ENCODE measurements around the gene ECE1.

The ECE1 gene

GRCh38 chr1:21244154-21244553 lies 46.1 kb downstream of the ECE1 start:
- H3K9me2 ChIP-seq (replicated peaks; ENCODE audit: low read depth, low read length), result no peaks in the 10 kb centered on the region

GRCh38 chr1:21242846-21243245 lies 47.4 kb downstream of the ECE1 start:
- Histone ChIP-seq H3K9me2 (replicated peaks; ENCODE audit: low read depth, low read length) (no peaks in the 10 kb centered on the region), H3K4me1 (ENCODE audit: insufficient read depth, low read length, poor library complexity, severe bottlenecking) (no peaks in the 10 kb centered on the region), H2AFZ (ENCODE audit: low read length) (no peak overlapping the region), H3K4me3 (ENCODE audit: low read length, poor library complexity, severe bottlenecking) (no peak overlapping the region), H3F3A (ENCODE audit: low read depth) (no peaks in the 10 kb centered on the region), H3K36me3 (ENCODE audit: insufficient read depth, low read length) (0 out of 2 replicates have a peak, but pooled peaks cover 7% of the 10 kb centered on the region), H3K9ac (ENCODE audit: low read depth, low read length, poor library complexity, severe bottlenecking) (no peak overlapping the region), H3K27me3 (ENCODE audit: insufficient read depth, low read length, poor library complexity, severe bottlenecking) (no peaks in the 10 kb centered on the region), H4K20me1 (ENCODE audit: insufficient read depth, low read length, poor library complexity, severe bottlenecking) (no peaks in the 10 kb centered on the region), H3K4me2 (ENCODE audit: low read depth, low read length, poor library complexity, severe bottlenecking) (no peak overlapping the region), H3K9me3 (ENCODE audit: insufficient read depth, low read depth, low read length) (no peaks in the 10 kb centered on the region), H3K79me2 (ENCODE audit: insufficient read depth, low read length) (no peaks in the 10 kb centered on the region)
- TF ChIP-seq CTCF (conservative IDR thresholded peaks at IDR 0.05; ENCODE audit: low read length), result no peak
- TF ChIP-seq EZH2phosphoT487 (IDR thresholded peaks at IDR 0.05; ENCODE audit: borderline replicate concordance), result no peak

More at GRCh38 chr1:21244154-21244553, 46.1 kb downstream of the ECE1 start:
- no peak for TF ChIP-seq EZH2phosphoT487 (IDR thresholded peaks at IDR 0.05; ENCODE audit: borderline replicate concordance)
- TF ChIP-seq CTCF (conservative IDR thresholded peaks at IDR 0.05; ENCODE audit: low read length), result no peak
- Histone ChIP-seq H3K9ac (ENCODE audit: low read depth, low read length, poor library complexity, severe bottlenecking) (no peak overlapping the region), H3K36me3 (ENCODE audit: insufficient read depth, low read length) (0 out of 2 replicates have a peak, but pooled peaks cover 7% of the 10 kb centered on the region), H3K4me3 (ENCODE audit: low read length, poor library complexity, severe bottlenecking) (no peak overlapping the region), H3K27me3 (ENCODE audit: insufficient read depth, low read length, poor library complexity, severe bottlenecking) (no peaks in the 10 kb centered on the region), H3K9me3 (ENCODE audit: insufficient read depth, low read depth, low read length) (no peaks in the 10 kb centered on the region), H3K4me2 (ENCODE audit: low read depth, low read length, poor library complexity, severe bottlenecking) (no peak overlapping the region), H2AFZ (ENCODE audit: low read length) (no peak overlapping the region), H3K79me2 (ENCODE audit: insufficient read depth, low read length) (no peaks in the 10 kb centered on the region), H4K20me1 (ENCODE audit: insufficient read depth, low read length, poor library complexity, severe bottlenecking) (no peaks in the 10 kb centered on the region), H3K4me1 (ENCODE audit: insufficient read depth, low read length, poor library complexity, severe bottlenecking) (no peaks in the 10 kb centered on the region), H3F3A (ENCODE audit: low read depth) (no peaks in the 10 kb centered on the region)

GRCh38 chr1:21241771-21242581 lies 48.3 kb downstream of the ECE1 start:
- no peaks in the 10 kb centered on the region for H3F3A ChIP-seq (ENCODE audit: low read depth)

More at GRCh38 chr1:21241771-21242581, 48.3 kb downstream of the ECE1 start:
- no peak overlapping the region for H2AFZ ChIP-seq (ENCODE audit: low read length)
- no peaks in the 10 kb centered on the region for H3K4me1 ChIP-seq (ENCODE audit: insufficient read depth, low read length, poor library complexity, severe bottlenecking)
- no peak for TF ChIP-seq EZH2phosphoT487 (IDR thresholded peaks at IDR 0.05; ENCODE audit: borderline replicate concordance)
- no peak for TF ChIP-seq CTCF (conservative IDR thresholded peaks at IDR 0.05; ENCODE audit: low read length)
- H3K4me2 ChIP-seq (ENCODE audit: low read depth, low read length, poor library complexity, severe bottlenecking), result no peak overlapping the region
- H3K36me3 ChIP-seq (ENCODE audit: insufficient read depth, low read length), result 0 out of 2 replicates have a peak, but pooled peaks cover 7% of the 10 kb centered on the region
- no peaks in the 10 kb centered on the region for H3K27me3 ChIP-seq (ENCODE audit: insufficient read depth, low read length, poor library complexity, severe bottlenecking)
- no peaks in the 10 kb centered on the region for H3K79me2 ChIP-seq (ENCODE audit: insufficient read depth, low read length)
- H3K4me3 ChIP-seq (ENCODE audit: low read length, poor library complexity, severe bottlenecking), result no peak overlapping the region
- H3K9me3 ChIP-seq (ENCODE audit: insufficient read depth, low read depth, low read length), result no peaks in the 10 kb centered on the region
- H3K9me2 ChIP-seq (replicated peaks; ENCODE audit: low read depth, low read length), result no peaks in the 10 kb centered on the region
- H3K9ac ChIP-seq (ENCODE audit: low read depth, low read length, poor library complexity, severe bottlenecking), result no peak overlapping the region
- H4K20me1 ChIP-seq (ENCODE audit: insufficient read depth, low read length, poor library complexity, severe bottlenecking), result no peaks in the 10 kb centered on the region
